Mucosa of stomach (tissue), 1 donor: ENCODE results near the gene OSBPL5.

Source experiments
- H3K27me3 ChIP-seq: one replicate; pipeline ENCODE4 v1.7.0; 2013; ENCODE audit warnings: mild to moderate bottlenecking, low read length; ENCODE audit not compliant: control insufficient read depth, insufficient read depth
- H3K36me3 ChIP-seq: one replicate; pipeline ENCODE4 v1.7.0; 2013; ENCODE audit warnings: low read length; ENCODE audit not compliant: control insufficient read depth, insufficient read depth
- H3K4me1 ChIP-seq: one replicate; pipeline ENCODE4 v1.7.0; 2013; ENCODE audit warnings: mild to moderate bottlenecking, low read length; ENCODE audit not compliant: control insufficient read depth, insufficient read depth
- H3K4me3 ChIP-seq: one replicate; pipeline ENCODE4 v1.7.0; 2013; ENCODE audit warnings: low read length
- H3K9ac ChIP-seq: one replicate; pipeline ENCODE4 v1.7.0; 2013; ENCODE audit warnings: mild to moderate bottlenecking, low read length, moderate library complexity
- H3K9me3 ChIP-seq: one replicate; pipeline ENCODE4 v1.7.0; 2013; ENCODE audit warnings: mild to moderate bottlenecking, low read length, moderate library complexity; ENCODE audit not compliant: control insufficient read depth
- donor health status: Pancreatic carcinoma.

OSBPL5 gene

GRCh38 chr11:3108183-3108721 lies 56.9 kb downstream of the OSBPL5 start:
- Histone ChIP-seq H3K9me3 (no peaks in the 10 kb centered on the region), H3K27me3 (no peaks in the 10 kb centered on the region), H3K36me3 (no peaks in the 10 kb centered on the region), H3K9ac (no peak overlapping the region), H3K4me1 (no peaks in the 10 kb centered on the region), H3K4me3 (no peak overlapping the region)

- Histone ChIP-seq H3K4me3 (no peak overlapping the region), H3K36me3 (no peaks in the 10 kb centered on the region), H3K4me1 (no peaks in the 10 kb centered on the region), H3K9ac (no peak overlapping the region), H3K9me3 (no peaks in the 10 kb centered on the region), H3K27me3 (no peaks in the 10 kb centered on the region)
These were observed 57.4 kb downstream of the OSBPL5 start for GRCh38 chr11:3107608-3108182.

GRCh38 chr11:3106736-3107524 lies 58.2 kb downstream of the OSBPL5 start:
- no peak overlapping the region for H3K9ac ChIP-seq
- no peaks in the 10 kb centered on the region for H3K36me3 ChIP-seq
- no peaks in the 10 kb centered on the region for H3K9me3 ChIP-seq
- no peak overlapping the region for H3K4me3 ChIP-seq
- H3K27me3 ChIP-seq, result no peaks in the 10 kb centered on the region
- no peaks in the 10 kb centered on the region for H3K4me1 ChIP-seq

GRCh38 chr11:3105791-3106735 lies 59.0 kb downstream of the OSBPL5 start:
- Histone ChIP-seq H3K36me3 (no peaks in the 10 kb centered on the region), H3K9ac (no peak overlapping the region), H3K4me1 (no peaks in the 10 kb centered on the region), H3K27me3 (no peaks in the 10 kb centered on the region), H3K9me3 (no peaks in the 10 kb centered on the region), H3K4me3 (no peak overlapping the region)

GRCh38 chr11:3104961-3105790 lies 59.9 kb downstream of the OSBPL5 start:
- Histone ChIP-seq H3K27me3 (no peaks in the 10 kb centered on the region), H3K9ac (no peak overlapping the region), H3K9me3 (no peaks in the 10 kb centered on the region), H3K36me3 (no peaks in the 10 kb centered on the region), H3K4me1 (no peaks in the 10 kb centered on the region), H3K4me3 (no peak overlapping the region)

- H3K27me3 ChIP-seq, result no peaks in the 10 kb centered on the region
- H3K36me3 ChIP-seq, result no peaks in the 10 kb centered on the region
- H3K9me3 ChIP-seq, result no peaks in the 10 kb centered on the region
- no peak overlapping the region for H3K9ac ChIP-seq
- no peaks in the 10 kb centered on the region for H3K4me1 ChIP-seq
- H3K4me3 ChIP-seq, result no peak overlapping the region
These were observed 60.9 kb downstream of the OSBPL5 start for GRCh38 chr11:3104051-3104714.

GRCh38 chr11:3103076-3103475 lies 62.0 kb downstream of the OSBPL5 start:
- H3K9me3 ChIP-seq, result no peaks in the 10 kb centered on the region
- H3K36me3 ChIP-seq, result no peaks in the 10 kb centered on the region
- H3K9ac ChIP-seq, result no peak overlapping the region
- H3K4me1 ChIP-seq, result no peaks in the 10 kb centered on the region
- no peak overlapping the region for H3K4me3 ChIP-seq
- H3K27me3 ChIP-seq, result no peaks in the 10 kb centered on the region

- H3K4me3 ChIP-seq, result no peak overlapping the region
- no peak overlapping the region for H3K9ac ChIP-seq
- H3K4me1 ChIP-seq, result no peaks in the 10 kb centered on the region
- H3K27me3 ChIP-seq, result no peaks in the 10 kb centered on the region
- H3K9me3 ChIP-seq, result no peaks in the 10 kb centered on the region
- no peaks in the 10 kb centered on the region for H3K36me3 ChIP-seq
These were observed 62.5 kb downstream of the OSBPL5 start for GRCh38 chr11:3102641-3102921.

DNA sequence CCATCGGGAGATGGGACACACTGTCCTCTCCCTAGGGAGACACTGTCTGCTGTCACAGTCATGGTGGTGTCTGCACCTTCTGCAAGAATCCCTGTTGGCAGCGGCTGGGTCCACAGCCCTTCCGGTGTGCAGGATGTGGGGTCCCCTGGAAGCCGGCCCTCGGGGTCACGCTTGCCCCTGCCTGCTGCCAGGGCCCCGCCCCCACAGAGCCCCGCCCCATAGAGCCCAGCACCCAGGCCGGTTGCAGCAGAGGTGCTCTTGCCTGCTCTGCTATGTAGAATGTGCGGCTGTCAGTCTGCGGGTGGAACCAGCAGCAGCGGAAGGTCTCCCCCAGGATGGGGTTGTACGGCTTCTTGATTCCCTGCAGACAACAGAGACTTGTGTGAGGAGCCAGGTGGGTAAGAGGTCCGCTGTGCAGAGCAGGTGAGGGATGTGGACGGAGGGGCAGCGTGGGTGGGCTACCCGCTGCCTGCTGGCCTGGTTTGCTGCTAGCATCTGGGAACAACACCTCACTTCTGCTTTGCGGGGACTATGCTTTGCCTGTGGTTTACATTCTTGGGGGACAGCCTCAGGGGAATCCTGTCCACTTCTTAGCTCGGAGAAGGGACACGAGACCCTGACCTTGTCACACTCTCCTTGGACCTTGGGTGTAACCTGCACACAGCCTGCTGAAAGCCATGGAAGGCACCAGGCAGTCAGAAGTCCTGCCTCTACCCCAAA lies 63.0 kb downstream of the OSBPL5 start:
- Histone ChIP-seq H3K27me3 (no peaks in the 10 kb centered on the region), H3K36me3 (no peaks in the 10 kb centered on the region), H3K9ac (no peak overlapping the region), H3K9me3 (no peaks in the 10 kb centered on the region), H3K4me1 (no peaks in the 10 kb centered on the region), H3K4me3 (no peak overlapping the region)

- H3K4me3 ChIP-seq, result no peak overlapping the region
- H3K27me3 ChIP-seq, result no peaks in the 10 kb centered on the region
- H3K9me3 ChIP-seq, result no peaks in the 10 kb centered on the region
- no peaks in the 10 kb centered on the region for H3K4me1 ChIP-seq
- no peak overlapping the region for H3K9ac ChIP-seq
- H3K36me3 ChIP-seq, result no peaks in the 10 kb centered on the region
These were observed 65.9 kb downstream of the OSBPL5 start for GRCh38 chr11:3099178-3099577.
